Trophoblast cell (in vitro differentiated cells and primary cell): ENCODE data around the gene C16orf90.

Experiments used
- DNase-seq, 2 donors: peaks; one replicate each; pipeline ENCODE4 v3.0.0-alpha.2; 2016
- H2AFZ ChIP-seq: 2 replicates; pipeline ENCODE4 v1.6.1; 2013; ENCODE audit warnings: low read length, moderate library complexity, mild to moderate bottlenecking; ENCODE audit not compliant: insufficient read depth, poor library complexity
- H2AK5ac ChIP-seq: 2 replicates; pipeline ENCODE4 v1.6.1; 2013; ENCODE audit warnings: mild to moderate bottlenecking, low read length
- H2BK120ac ChIP-seq: 2 replicates; pipeline ENCODE4 v1.6.1; 2013; ENCODE audit warnings: low read length, mild to moderate bottlenecking, moderate library complexity; ENCODE audit not compliant: insufficient read depth, poor library complexity
- H2BK12ac ChIP-seq: 2 replicates; pipeline ENCODE4 v1.6.1; 2013; ENCODE audit warnings: mild to moderate bottlenecking, low read length, moderate library complexity
- H2BK5ac ChIP-seq: 2 replicates; pipeline ENCODE4 v1.6.1; 2013; ENCODE audit warnings: low read length, low read depth, moderate library complexity, mild to moderate bottlenecking; ENCODE audit not compliant: poor library complexity
- H3K14ac ChIP-seq: 2 replicates; pipeline ENCODE4 v1.6.1; 2013; ENCODE audit warnings: mild to moderate bottlenecking, low read length
- H3K18ac ChIP-seq: 2 replicates; pipeline ENCODE4 v1.6.1; 2013; ENCODE audit warnings: mild to moderate bottlenecking, low read length
- H3K23ac ChIP-seq: 2 replicates; pipeline ENCODE4 v1.6.1; 2013; ENCODE audit warnings: low read length
- H3K27ac ChIP-seq: 2 replicates; pipeline ENCODE4 v1.5.1; 2013; ENCODE audit warnings: low read depth, mild to moderate bottlenecking, inconsistent platforms, low read length, moderate library complexity
- H3K27me3 ChIP-seq: 2 replicates; pipeline ENCODE4 v1.6.1; 2013; ENCODE audit warnings: inconsistent platforms, mild to moderate bottlenecking, low read length, moderate library complexity; ENCODE audit not compliant: insufficient read depth
- H3K36me3 ChIP-seq, 2 experiments: 1 replicate in 1 of 2; 2 replicates in 1 of 2; pipeline ENCODE4 v1.6.1; 2013; ENCODE audit warnings: low read length in 2 of 2, mild to moderate bottlenecking in 2 of 2, moderate library complexity in 1 of 2; ENCODE audit not compliant: insufficient read depth in 2 of 2, control insufficient read depth in 1 of 2
- H3K4ac ChIP-seq: 2 replicates; pipeline ENCODE4 v1.6.1; 2013; ENCODE audit warnings: low read depth, mild to moderate bottlenecking, low read length, moderate library complexity
- H3K4me1 ChIP-seq, 2 experiments: 1 replicate in 1 of 2; 2 replicates in 1 of 2; pipeline ENCODE4 v1.6.1; 2013; ENCODE audit warnings: low read length in 2 of 2, mild to moderate bottlenecking in 2 of 2, moderate library complexity in 1 of 2; ENCODE audit not compliant: insufficient read depth in 2 of 2, control insufficient read depth in 1 of 2
- H3K4me2 ChIP-seq: 2 replicates; pipeline ENCODE4 v1.6.1; 2013; ENCODE audit warnings: inconsistent platforms, mild to moderate bottlenecking, low read length, moderate library complexity
- H3K4me3 ChIP-seq: 2 replicates; pipeline ENCODE4 v1.5.1; 2013; ENCODE audit warnings: mild to moderate bottlenecking, low read depth, low read length, inconsistent platforms
- H3K79me1 ChIP-seq: one replicate; pipeline ENCODE4 v1.6.1; 2013; ENCODE audit warnings: low read length
- H3K79me2 ChIP-seq: 2 replicates; pipeline ENCODE4 v1.6.1; 2013; ENCODE audit warnings: low read length, mild to moderate bottlenecking; ENCODE audit not compliant: control insufficient read depth, insufficient read depth, poor library complexity
- H3K9ac ChIP-seq: 2 replicates; pipeline ENCODE4 v1.6.1; 2013; ENCODE audit warnings: mild to moderate bottlenecking, low read length
- H3K9me3 ChIP-seq: 2 replicates; pipeline ENCODE4 v1.6.1; 2013; ENCODE audit warnings: low read depth, mild to moderate bottlenecking, control low read depth, inconsistent platforms, low read length; ENCODE audit not compliant: insufficient read depth
- H4K12ac ChIP-seq: 2 replicates; pipeline ENCODE4 v1.6.1; 2013; ENCODE audit warnings: low read depth, mild to moderate bottlenecking, low read length, moderate library complexity
- H4K8ac ChIP-seq: 2 replicates; pipeline ENCODE4 v1.6.1; 2013; ENCODE audit warnings: low read depth, mild to moderate bottlenecking, low read length, moderate library complexity
- H4K91ac ChIP-seq: one replicate; pipeline ENCODE4 v1.6.1; 2013; ENCODE audit warnings: low read depth, mild to moderate bottlenecking, low read length, moderate library complexity
- WGBS: extraction: QIAGEN DNeasy Blood & Tissue Kit; methylation state at CpG from one replicate; pipeline ENCODE4 v1.1.7; 2013; ENCODE audit warnings: missing lambda C conversion rate; ENCODE audit not compliant: insufficient read length, insufficient coverage; ENCODE audit errors: extremely low coverage; 5-methylcytosine and 5-hydroxymethylcytosine counted together

Gene C16orf90

DNA sequence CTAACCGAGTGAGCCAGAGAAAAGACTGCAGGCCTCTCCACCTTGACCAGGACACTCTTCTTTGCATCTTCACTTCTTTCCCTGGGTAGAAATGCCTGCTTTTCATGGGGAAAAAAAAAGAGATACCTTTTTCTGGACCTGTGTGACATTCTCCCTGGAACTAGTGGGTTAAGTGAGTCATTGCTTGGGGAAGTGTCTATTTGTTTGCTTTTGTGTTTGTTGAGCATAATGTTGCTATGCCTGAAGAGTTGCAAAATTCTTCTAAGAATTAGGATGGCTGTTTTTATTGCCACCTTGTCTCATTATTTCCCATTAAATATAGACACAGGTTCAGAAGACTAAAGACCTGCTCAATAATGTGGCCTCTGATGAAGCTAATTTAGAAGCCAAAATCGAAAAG is 24.3 kb upstream of the C16orf90 start:
- H3K27me3 ChIP-seq: no peaks in the 10 kb centered on the region
- no peaks in the 10 kb centered on the region for H3K79me2 ChIP-seq
- H3K9me3 ChIP-seq: no peaks in the 10 kb centered on the region
- no peak overlapping the region for H2AFZ ChIP-seq
- no peak overlapping the region for H3K9ac ChIP-seq
- H3K4ac ChIP-seq: no peak overlapping the region
- H3K79me1 ChIP-seq: no peaks in the 10 kb centered on the region
- no peak overlapping the region for H2BK5ac ChIP-seq
- H4K12ac ChIP-seq: no peak overlapping the region
- H2BK12ac ChIP-seq: no peak overlapping the region
- WGBS: no CpG with 5 or more reads among the region's 2 CpGs
- peaks cover 5 to 9% of the 10 kb centered on the region in 2 experiments for H3K36me3 ChIP-seq
- H3K23ac ChIP-seq: no peak overlapping the region
- no peak overlapping the region for H4K91ac ChIP-seq
- no peak overlapping the region for H4K8ac ChIP-seq
- H3K4me2 ChIP-seq: no peak overlapping the region
- H2BK120ac ChIP-seq: no peak overlapping the region
- H2AK5ac ChIP-seq: no peak overlapping the region
- no peak for DNase-seq
- no peak overlapping the region for H3K14ac ChIP-seq
- no peaks in the 10 kb centered on the region for H3K4me1 ChIP-seq
- no peak overlapping the region for H3K27ac ChIP-seq
- no peak overlapping the region for H3K4me3 ChIP-seq
- H3K18ac ChIP-seq: no peak overlapping the region

DNA sequence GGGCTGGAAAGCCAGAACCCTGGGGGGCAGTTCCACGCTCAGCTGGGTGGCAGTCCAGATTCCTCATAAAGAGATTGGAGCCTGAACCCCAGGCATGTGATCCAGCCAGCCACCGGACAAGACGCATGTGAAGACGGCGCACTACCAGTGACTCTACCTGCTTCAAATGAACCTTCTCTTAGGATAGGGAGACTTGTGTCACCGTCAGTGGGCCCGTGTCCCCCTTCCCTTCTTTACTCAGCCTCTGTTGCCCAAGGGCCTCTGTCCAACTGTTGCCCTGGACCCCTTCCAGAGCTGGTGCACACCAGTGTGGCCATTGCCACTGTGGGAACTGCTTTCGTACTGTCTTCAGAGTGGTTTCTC is 23.7 kb upstream of the C16orf90 start:
- WGBS: no CpG with 5 or more reads among the region's 8 CpGs
- Histone ChIP-seq H3K79me1 (no peaks in the 10 kb centered on the region), H4K8ac (no peak overlapping the region), H3K18ac (no peak overlapping the region), H2AFZ (no peak overlapping the region), H2BK12ac (no peak overlapping the region), H3K4me1 (no peaks in the 10 kb centered on the region), H3K4ac (no peak overlapping the region), H4K91ac (no peak overlapping the region), H3K27me3 (no peaks in the 10 kb centered on the region), H3K79me2 (no peaks in the 10 kb centered on the region), H2BK120ac (no peak overlapping the region), H3K14ac (no peak overlapping the region), H3K9ac (no peak overlapping the region), H3K9me3 (no peaks in the 10 kb centered on the region), H3K4me2 (no peak overlapping the region), H3K23ac (no peak overlapping the region), H2AK5ac (no peak overlapping the region), H3K4me3 (no peak overlapping the region), H3K36me3 (peaks cover 5 to 11% of the 10 kb centered on the region in 2 experiments), H3K27ac (no peak overlapping the region), H2BK5ac (no peak overlapping the region), H4K12ac (no peak overlapping the region)
- no peak for DNase-seq

- Histone ChIP-seq H2AK5ac (no peak overlapping the region), H3K4me3 (no peak overlapping the region), H4K91ac (no peak overlapping the region), H3K4ac (no peak overlapping the region), H3K9me3 (no peaks in the 10 kb centered on the region), H2BK12ac (no peak overlapping the region), H3K18ac (no peak overlapping the region), H4K12ac (no peak overlapping the region), H3K36me3 (peaks cover 4 to 11% of the 10 kb centered on the region in 2 experiments), H3K27ac (no peak overlapping the region), H3K9ac (no peak overlapping the region), H3K23ac (no peak overlapping the region), H3K79me2 (no peaks in the 10 kb centered on the region), H2BK5ac (no peak overlapping the region), H2AFZ (no peak overlapping the region), H3K79me1 (no peaks in the 10 kb centered on the region), H3K4me2 (no peak overlapping the region), H3K27me3 (no peaks in the 10 kb centered on the region), H3K4me1 (no peaks in the 10 kb centered on the region), H3K14ac (no peak overlapping the region), H4K8ac (no peak overlapping the region), H2BK120ac (no peak overlapping the region)
- no peak for DNase-seq
- WGBS: no CpG with 5 or more reads among the region's 6 CpGs
Measured at GRCh38 chr16:3518292-3518985, 23.1 kb upstream of the C16orf90 start.

DNA sequence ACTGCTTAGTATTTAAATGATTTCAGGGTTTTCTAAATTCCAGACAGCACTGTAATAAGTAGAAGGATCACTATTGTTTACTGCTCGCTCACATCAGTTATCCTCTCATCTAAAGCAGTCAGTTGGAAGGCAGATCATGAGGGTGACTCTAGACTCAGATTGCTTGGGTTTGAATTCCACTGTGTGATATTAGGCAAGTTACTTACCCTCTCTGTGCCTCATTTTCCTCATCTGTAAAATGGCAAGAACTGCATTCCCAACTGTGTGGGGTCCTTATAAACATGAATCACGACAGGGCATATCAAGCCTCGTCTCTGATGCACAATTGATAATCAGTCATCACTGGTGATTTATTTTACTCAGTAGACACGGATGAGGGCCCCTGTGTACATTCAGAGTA is 20.6 kb upstream of the C16orf90 start:
- Histone ChIP-seq H2AK5ac (no peak overlapping the region), H3K9ac (no peak overlapping the region), H3K27me3 (no peaks in the 10 kb centered on the region), H2BK5ac (no peak overlapping the region), H3K14ac (no peak overlapping the region), H2AFZ (no peak overlapping the region), H4K91ac (no peak overlapping the region), H2BK12ac (no peak overlapping the region), H3K18ac (no peak overlapping the region), H3K23ac (no peak overlapping the region), H4K8ac (no peak overlapping the region), H3K79me1 (no peaks in the 10 kb centered on the region), H3K79me2 (no peaks in the 10 kb centered on the region), H3K4me3 (no peak overlapping the region), H3K9me3 (no peaks in the 10 kb centered on the region), H2BK120ac (no peak overlapping the region), H3K36me3 (peaks cover 5 to 16% of the 10 kb centered on the region in 2 experiments), H3K4me1 (no peaks in the 10 kb centered on the region), H3K4me2 (no peak overlapping the region), H3K27ac (no peak overlapping the region), H3K4ac (no peak overlapping the region), H4K12ac (no peak overlapping the region)
- no CpG with 5 or more reads among the region's 4 CpGs for WGBS
- no peak for DNase-seq
